ENCODE measurements around the gene ZNF680. TPM values are rescaled to one million over a fixed set of nuclear protein-coding genes. Genes with fewer than 3 reads are reported as not detected.
"Not testable (repeated sequence)": the region's sequence is repeated elsewhere in the genome, so short reads cannot be mapped to it uniquely, and the experiment has no call there.

Gene ZNF680
- total RNA-seq, 1 donor from 2014 or later: 13.2 TPM

DNA sequence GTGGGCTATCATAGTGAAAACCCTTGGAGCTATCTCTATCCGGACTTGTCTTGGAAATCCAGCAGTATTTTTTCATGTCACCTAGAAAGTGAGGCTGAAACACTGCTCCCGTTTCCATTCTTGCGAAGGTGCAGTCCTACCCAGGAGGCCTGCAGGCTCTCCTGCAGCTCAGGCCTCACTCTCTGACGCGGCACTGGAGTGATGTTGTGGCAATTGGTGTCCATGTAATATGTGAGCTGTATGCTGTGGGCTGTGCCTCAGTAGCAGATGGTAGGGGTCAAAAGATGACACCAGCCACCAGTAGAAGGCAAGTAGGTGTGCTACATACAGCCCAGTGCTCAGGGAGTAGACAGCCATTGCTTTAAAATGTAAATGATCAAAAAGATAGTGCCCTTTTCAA lies 28.1 kb upstream of the ZNF680 start:
- no peak overlapping the region for H3K4me3 Mint-ChIP-seq (ENCODE audit: low read depth)
- H3K4me1 Mint-ChIP-seq (ENCODE audit: low read depth): no peaks in the 10 kb centered on the region
- peaks cover 5% of the 10 kb centered on the region for H3K36me3 Mint-ChIP-seq (ENCODE audit: insufficient read depth)
- DNase-seq (ENCODE audit: low spot score, unreplicated experiment): no peak
- H3K27me3 Mint-ChIP-seq: no peaks in the 10 kb centered on the region
- no peak overlapping the region for H3K27ac Mint-ChIP-seq
- peaks cover 24% of the 10 kb centered on the region for H3K9me3 Mint-ChIP-seq (ENCODE audit: low read depth)
- TF ChIP-seq, protein P1, sequence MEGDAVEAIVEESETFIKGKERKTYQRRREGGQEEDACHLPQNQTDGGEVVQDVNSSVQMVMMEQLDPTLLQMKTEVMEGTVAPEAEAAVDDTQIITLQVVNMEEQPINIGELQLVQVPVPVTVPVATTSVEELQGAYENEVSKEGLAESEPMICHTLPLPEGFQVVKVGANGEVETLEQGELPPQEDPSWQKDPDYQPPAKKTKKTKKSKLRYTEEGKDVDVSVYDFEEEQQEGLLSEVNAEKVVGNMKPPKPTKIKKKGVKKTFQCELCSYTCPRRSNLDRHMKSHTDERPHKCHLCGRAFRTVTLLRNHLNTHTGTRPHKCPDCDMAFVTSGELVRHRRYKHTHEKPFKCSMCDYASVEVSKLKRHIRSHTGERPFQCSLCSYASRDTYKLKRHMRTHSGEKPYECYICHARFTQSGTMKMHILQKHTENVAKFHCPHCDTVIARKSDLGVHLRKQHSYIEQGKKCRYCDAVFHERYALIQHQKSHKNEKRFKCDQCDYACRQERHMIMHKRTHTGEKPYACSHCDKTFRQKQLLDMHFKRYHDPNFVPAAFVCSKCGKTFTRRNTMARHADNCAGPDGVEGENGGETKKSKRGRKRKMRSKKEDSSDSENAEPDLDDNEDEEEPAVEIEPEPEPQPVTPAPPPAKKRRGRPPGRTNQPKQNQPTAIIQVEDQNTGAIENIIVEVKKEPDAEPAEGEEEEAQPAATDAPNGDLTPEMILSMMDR (IDR thresholded peaks at IDR 0.05; ENCODE audit: unreplicated experiment): no peak

DNA sequence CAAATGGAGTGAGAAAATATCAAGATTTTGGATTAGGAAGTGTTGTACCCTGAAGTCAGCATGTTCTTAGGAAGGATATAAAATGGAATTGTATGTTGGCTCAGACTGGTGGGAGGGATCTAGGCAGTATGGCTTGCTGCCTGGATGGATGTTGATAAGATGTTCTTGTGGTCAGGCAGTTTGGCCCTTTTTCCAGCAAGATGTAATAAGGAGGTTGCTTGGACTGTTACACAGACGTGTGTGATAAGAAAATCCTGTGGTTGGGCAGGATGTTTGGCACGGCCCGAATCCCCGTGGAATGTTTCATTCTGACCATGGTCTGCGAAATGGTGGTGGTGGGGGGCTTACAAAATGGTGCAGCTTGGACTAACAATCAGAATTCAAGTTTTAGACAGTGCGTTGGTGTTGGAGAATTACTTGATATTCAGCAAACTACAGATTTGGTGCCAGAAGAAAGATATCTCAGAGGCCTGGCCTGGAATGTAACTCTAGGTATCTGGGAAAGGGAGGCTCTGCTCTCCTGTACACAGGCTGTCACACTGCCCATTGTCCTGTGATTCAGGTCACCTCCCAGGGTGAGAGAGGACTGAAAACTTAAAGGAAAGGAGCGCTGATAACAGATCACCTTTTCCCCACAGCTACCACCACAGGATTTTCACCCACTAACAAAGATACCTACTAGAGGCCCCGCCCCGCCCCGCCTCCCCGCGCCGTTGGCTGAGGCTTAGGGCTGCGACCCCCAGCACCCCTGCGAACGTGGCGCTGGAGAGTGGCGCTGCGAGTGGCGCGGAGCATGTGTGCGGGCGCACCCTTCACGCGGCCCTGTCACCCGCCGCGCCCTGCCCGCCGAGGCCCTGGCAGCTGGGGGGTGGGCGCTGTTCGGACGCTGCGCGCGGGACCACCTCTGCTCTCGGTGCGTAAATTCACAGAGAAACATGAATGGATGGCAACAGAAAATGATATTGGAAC lies 19.3 kb upstream of the ZNF680 start:
- no peak overlapping the region for H3K4me3 Mint-ChIP-seq (ENCODE audit: low read depth)
- TF ChIP-seq, protein P1 (IDR thresholded peaks at IDR 0.05; ENCODE audit: unreplicated experiment): no peak
- peaks cover 35% of the 10 kb centered on the region for H3K9me3 Mint-ChIP-seq (ENCODE audit: low read depth)
- H3K27ac Mint-ChIP-seq: no peak overlapping the region
- no peak for DNase-seq (ENCODE audit: low spot score, unreplicated experiment)
- H3K4me1 Mint-ChIP-seq (ENCODE audit: low read depth): no peaks in the 10 kb centered on the region
- H3K36me3 Mint-ChIP-seq (ENCODE audit: insufficient read depth): peaks cover 4% of the 10 kb centered on the region
- no peaks in the 10 kb centered on the region for H3K27me3 Mint-ChIP-seq

DNA sequence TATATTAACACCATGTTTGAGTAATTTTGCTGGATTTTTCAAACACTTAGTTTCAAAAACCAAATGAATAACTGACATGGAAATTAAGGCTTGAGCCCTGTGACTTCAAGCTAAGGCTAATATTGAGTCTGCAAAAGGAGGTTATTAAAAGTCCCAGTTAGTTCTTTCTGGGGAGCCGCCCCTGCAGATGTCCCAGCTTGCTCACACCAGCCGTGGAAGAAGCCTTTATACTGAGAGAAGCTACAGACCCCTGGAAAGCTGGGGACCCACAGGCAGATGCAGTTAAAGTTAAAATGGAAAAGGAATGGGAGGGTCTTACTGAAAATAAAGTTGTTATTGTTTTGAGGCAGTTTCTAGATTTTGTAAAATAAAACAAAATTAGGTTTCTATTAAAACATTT lies 18.5 kb upstream of the ZNF680 start:
- peaks cover 3% of the 10 kb centered on the region for H3K36me3 Mint-ChIP-seq (ENCODE audit: insufficient read depth)
- no peaks in the 10 kb centered on the region for H3K27me3 Mint-ChIP-seq
- no peak overlapping the region for H3K27ac Mint-ChIP-seq
- no peaks in the 10 kb centered on the region for H3K4me1 Mint-ChIP-seq (ENCODE audit: low read depth)
- H3K4me3 Mint-ChIP-seq (ENCODE audit: low read depth): no peak overlapping the region
- peaks cover 31% of the 10 kb centered on the region for H3K9me3 Mint-ChIP-seq (ENCODE audit: low read depth)
- TF ChIP-seq, protein P1 (IDR thresholded peaks at IDR 0.05; ENCODE audit: unreplicated experiment): no peak
- no peak for DNase-seq (ENCODE audit: low spot score, unreplicated experiment)

DNA sequence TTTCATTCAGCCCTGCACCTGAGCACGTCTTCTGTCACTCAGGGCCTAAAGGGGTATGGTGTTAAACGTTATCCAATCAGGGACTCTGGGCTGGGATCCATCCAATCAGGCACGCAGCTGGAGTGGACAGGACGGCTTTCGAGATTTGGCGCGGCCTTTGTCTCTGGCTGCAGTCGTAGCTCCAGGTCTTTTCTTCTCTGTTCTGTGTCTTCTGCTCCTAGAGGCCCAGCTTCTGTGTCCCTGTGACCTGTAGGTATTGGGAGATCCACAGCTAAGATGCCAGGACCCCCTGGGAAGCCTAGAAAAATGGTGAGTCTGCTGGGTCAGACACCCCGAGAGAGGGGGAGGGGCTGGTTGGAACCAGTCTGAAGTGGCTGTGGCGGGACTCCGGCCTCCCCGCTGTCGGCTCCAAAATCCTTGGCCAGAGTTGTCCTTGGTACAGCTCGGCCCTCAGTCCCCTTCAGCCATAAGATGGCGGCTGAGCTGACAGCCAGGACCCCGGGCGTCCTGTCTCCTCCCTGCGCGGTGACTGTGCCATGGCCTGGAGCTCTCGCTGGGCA lies 11.7 kb upstream of the ZNF680 start:
- Mint-ChIP-seq H3K4me1 (ENCODE audit: low read depth) (no peaks in the 10 kb centered on the region), H3K4me3 (ENCODE audit: low read depth) (no peak overlapping the region), H3K9me3 (ENCODE audit: low read depth) (peaks cover 18% of the 10 kb centered on the region), H3K27me3 (no peaks in the 10 kb centered on the region), H3K27ac (no peak overlapping the region), H3K36me3 (ENCODE audit: insufficient read depth) (no peaks in the 10 kb centered on the region)
- TF ChIP-seq, protein P1 (IDR thresholded peaks at IDR 0.05; ENCODE audit: unreplicated experiment): no peak
- DNase-seq (ENCODE audit: low spot score, unreplicated experiment): no peak

DNA sequence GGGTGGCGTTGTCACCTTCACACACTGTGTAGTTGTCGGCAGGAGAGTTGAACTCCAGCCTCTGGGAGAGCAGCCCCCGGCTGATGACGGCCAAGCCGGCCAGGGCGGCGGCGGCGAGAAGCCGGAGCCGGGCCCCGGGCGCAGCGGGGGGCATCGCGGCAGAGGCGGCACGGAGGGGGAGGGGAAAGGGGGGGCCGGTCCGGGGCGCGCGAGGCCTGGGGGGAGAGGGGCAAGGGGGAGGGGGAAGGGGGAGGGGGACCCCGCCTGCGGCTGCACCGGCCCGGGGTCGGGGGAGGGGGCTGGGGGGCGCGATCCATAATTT lies 7.4 kb upstream of the ZNF680 start:
- DNase-seq (ENCODE audit: low spot score, unreplicated experiment); H3K4me1 Mint-ChIP-seq (ENCODE audit: low read depth); H3K27me3 Mint-ChIP-seq; H3K27ac Mint-ChIP-seq; H3K36me3 Mint-ChIP-seq (ENCODE audit: insufficient read depth); H3K4me3 Mint-ChIP-seq (ENCODE audit: low read depth): not testable (repeated sequence)
- H3K9me3 Mint-ChIP-seq (ENCODE audit: low read depth): peaks cover 20% of the 10 kb centered on the region

DNA sequence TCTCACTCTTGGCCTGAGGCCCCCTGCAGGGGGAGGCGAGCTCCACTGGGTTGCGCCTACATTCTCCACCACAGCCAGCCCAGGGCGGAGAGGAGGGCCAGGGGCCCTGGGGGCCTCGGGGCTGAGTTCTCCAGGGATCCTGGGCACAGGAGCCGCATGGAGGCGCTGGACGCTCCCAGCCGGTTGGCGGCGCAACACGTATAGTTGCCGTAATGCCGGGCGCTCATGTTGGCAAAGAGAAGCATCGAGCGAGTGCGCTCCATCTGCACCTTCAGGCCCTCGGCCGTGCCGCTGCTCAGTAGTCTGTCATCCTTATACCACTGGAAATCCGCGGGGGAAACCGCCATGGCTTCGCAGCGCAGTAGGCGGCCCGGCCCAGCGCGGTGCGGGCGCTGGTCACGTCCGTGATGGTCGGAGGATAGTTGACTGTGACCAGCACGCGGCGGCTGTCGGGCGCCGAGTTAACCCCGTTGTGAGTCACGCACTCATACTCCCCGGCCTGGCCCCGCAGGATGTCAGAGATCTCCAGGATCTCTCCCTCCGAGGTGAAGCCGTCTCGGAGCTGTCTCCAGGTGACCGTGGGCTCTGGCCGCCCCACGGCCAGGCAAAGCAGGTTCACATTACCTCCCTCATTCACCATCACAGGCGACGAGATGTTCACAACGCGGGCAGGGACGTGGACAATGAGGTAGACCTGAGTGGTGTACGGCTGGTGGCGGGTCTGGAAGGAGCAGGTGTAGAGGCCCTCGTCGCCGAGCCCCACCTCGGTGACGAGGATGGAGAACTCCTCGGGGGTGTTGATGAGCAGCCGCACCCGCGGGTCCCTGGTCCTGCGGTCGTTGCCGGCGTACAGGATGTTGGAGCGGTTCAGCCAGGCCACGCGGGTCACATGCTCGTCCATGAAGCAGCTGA lies 6.8 kb upstream of the ZNF680 start:
- not testable (repeated sequence) for H3K4me3 Mint-ChIP-seq (ENCODE audit: low read depth)
- peaks cover 20% of the 10 kb centered on the region for H3K9me3 Mint-ChIP-seq (ENCODE audit: low read depth)

More for the DNA sequence above, 6.8 kb upstream of the ZNF680 start:
- DNase-seq (ENCODE audit: low spot score, unreplicated experiment); H3K36me3 Mint-ChIP-seq (ENCODE audit: insufficient read depth); H3K27me3 Mint-ChIP-seq; H3K4me1 Mint-ChIP-seq (ENCODE audit: low read depth); H3K27ac Mint-ChIP-seq: not testable (repeated sequence)
